Activated T-helper 1 cell treated with anti-CD3 and anti-CD28 coated beads, Interleukin-2, amount 50 U/mL, for 16 hours (primary cell): ENCODE measurements around the gene SPNS3.

Source experiments
- DNase-seq, 2 donors: peaks; one replicate each; pipeline ENCODE4 v3.0.0-alpha.2; 2020; ENCODE audit warnings: low read depth in 1 of 2, low spot score in 1 of 2

SPNS3 gene

DNA sequence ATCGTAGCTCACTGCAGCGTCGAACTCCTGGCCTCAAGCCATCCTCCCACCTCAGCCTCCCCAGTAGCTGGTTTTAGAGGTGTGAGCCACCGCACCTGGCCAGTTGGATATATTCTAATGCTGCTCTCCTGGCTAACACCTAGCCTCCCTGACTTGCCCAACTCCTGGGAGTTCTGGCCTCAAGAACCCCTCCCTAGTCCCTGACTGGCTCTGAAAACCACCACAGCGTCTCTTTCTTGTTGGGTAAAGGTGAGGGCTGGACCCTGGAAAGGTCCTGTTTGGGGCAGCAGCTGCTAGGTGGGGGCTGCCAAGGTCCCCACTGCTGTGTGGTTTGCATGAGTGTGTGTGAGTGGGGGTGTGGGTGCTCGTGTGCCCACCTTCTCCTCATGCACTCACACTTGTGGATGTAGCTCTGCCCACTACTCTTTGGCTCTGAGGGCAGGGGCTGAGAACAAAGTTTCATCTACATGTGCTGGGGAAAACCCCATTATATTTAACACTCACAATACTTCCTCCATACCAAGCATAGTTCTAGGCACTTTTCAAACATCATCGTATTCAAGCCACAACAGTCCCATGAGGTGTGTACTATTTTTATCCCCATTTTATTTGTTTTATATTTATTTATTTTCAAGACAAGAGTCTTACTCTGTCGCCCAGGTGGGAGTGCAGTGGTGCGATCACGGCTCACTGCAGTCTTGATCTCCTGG lies 7.1 kb upstream of the SPNS3 start:
- DNase-seq = no peak

DNA sequence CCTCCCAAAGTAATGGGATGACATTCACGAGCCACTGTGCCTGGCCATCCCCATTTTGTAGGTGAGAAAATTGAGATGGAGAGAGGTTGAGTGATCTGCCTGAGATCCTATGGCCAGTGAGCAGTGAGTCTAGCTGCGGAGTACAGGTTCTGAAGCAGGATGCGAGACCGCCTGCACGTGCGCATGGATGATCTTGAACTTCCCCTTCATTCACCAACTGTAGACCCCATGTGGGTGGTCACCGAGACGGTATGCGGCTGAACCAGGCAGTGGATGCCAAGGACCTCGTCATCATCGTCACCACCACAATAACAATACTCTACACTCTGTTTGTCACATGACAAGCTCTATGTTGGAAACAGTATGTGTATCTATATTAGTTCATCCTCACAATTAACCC lies 6.2 kb upstream of the SPNS3 start:
- no peak for DNase-seq

DNA sequence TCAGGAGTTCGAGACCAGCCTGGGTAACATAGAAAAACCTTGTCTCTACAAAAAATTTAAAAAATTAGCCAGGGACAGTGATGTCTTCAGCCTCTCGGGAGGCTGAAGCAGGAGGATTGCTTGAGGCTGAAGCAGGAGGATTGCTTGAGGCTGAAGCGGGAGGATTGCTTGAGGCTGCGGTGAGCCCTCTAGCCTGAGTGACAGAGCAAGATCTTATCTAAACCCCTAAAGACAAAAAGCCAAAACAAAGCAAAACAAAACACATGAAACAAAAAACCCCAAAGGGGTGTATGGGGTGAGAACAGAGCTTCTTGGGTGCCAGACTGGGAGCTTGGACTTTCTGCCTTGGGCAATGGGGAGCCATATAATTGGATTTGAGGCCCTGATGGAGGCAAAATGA lies 2.6 kb downstream of the SPNS3 start:
- no peak for DNase-seq

DNA sequence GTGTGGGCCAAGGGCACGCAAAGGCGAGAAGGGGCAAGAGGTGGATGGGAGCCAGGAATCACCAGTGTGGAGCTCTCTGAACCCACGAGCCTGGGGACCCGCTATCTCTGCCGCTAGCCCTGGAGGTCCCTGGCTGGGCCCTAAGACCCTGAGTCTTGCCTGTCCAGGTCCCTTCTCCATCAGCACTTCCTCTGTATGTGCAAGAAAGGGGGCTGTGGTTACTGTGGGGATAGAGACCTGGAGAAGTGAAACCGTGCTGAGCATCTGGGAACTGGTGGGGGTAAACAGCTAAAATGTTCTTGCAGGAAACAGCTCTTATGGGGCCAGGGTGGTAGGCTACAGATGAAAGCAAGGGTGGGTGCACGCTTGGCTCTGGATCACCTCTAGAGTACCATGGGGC lies 3.1 kb downstream of the SPNS3 start:
- no peak for DNase-seq

DNA sequence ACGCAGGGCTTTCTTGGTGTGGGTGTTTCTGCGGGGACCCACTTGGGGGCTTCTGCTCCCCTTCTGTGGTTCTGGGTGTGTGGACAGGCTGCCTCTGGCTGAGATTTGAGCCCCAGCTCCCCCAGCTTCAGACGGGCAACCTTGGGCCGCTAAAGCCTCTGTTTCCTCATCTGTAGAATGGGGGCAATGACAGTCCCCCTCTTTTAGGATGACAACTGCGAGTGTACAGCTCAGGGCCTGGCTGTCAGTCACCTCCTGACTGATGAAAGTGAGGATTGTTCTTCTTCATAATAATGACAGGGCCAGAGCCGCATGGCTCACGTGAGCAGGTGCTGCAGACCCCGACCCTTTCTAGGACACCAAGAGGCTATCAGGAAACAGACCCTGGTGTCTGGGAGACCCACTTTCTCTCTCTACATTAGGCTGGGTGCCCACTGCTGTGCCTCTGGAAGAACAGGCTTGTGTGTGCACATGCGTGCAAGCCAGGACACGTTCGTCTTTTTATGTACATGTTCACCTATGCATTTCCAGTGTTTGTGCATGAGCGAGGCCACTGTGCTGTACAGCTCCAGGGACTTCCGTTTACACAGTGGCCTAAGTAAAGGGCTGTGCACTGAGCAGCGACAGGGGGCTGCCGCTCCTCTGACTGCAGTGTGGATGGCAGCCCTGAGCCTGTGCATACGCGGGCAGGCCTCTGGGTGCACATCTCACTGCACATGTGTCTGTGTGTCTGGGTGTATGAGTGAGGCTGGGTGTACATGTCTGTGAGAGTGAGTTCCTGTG lies 4.6 kb downstream of the SPNS3 start:
- DNase-seq = no peak

DNA sequence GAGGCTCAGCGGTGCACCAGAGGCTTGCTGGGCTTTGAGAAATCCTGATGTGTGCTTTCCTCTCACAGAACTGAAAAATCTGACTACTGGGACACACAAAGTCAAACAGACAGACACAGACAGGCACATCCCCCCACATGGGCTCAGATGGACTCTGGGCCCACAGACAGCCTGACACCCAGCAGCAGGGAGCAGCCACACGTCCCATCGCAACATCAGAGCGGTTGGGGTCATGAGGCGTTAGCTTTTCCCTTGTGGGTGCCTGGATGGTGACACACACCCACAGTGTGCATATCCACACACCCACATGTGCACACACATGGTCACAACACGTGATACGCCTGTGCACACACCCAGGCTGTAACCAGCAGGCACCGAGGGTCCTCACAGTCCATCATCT lies 6.3 kb downstream of the SPNS3 start:
- no peak for DNase-seq

DNA sequence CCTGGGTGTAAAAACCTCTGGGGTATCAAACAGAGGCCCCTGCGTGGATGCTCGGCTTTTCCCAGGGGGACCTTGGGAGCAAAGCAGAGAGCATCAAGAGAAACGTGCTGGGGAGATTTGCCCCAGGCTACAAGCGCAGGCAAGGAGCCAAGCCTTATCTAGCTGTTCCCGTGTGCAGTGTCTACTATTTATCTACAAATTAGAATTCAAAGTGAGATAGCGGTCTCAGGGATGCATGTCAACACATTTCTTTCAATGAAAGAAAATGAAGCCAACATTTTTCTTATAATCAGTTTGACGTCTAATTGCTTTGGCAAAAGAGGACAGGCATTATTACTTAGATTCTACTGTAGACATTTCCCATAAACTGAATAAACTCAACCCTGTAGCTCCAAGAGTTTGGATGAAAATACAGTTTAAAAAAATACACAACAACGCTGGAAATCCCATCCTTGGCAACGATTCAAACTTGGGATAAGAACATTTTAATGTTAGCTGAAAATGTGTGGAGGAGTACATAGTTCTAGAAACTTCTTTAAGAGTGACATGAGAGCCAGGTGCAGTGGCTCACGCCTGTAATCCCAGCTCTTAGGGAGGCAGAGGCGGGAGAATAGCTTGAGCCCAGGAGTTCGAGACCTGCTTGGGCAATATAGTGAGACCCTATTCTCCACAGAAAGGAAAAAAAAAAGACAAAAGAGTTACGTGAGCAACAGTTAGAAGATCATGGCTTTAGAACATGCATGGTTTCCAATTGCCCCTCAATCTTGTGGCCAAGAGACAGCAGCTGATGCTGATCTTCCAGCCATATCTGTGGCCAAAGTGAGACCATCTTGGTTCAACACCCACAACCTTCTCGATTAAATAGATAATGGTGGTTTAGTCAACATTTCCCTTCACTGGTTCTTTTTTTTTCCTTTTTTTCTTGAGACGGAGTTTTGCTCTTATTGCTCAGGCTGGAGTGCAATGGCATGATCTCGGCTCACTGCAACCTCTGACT lies 7.2 kb downstream of the SPNS3 start:
- no peak for DNase-seq

DNA sequence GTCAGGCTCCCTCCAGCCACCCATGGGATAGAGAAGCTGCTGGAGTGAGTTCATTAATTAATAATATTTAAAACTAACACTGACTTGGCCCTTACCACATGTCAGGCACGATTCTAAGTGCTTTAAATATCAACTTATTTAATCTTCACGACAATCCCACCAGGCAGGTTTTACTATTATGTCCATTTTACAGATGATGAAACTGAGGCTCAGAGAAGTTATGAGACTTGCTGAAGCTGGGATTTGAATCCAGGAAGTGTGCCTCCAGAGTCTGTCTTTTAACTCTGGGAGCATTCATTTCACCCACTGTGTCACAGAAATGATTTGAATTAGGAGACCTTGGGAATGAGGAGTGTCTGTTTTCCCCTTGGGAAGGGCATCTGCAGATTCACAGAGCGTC lies 8.8 kb downstream of the SPNS3 start:
- DNase-seq = no peak

DNA sequence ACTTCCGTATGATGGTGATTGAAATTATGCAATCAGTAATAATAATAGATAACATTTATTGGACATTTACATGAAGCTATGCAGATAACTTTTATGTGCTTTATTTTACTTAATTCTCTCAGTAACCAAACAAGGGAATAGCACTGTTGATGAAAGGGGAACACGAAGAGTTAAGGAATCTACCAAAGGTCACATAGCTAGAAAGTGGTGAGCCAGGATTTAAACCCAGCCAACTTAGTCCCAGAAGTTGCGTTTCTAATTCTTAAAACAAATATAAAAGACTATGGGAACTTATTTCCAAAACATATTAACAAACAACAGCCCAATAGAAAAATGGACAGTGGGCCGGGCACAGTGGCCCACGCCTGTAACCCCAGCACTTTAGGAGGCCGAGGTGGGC lies 9.7 kb downstream of the SPNS3 start:
- no peak for DNase-seq

DNA sequence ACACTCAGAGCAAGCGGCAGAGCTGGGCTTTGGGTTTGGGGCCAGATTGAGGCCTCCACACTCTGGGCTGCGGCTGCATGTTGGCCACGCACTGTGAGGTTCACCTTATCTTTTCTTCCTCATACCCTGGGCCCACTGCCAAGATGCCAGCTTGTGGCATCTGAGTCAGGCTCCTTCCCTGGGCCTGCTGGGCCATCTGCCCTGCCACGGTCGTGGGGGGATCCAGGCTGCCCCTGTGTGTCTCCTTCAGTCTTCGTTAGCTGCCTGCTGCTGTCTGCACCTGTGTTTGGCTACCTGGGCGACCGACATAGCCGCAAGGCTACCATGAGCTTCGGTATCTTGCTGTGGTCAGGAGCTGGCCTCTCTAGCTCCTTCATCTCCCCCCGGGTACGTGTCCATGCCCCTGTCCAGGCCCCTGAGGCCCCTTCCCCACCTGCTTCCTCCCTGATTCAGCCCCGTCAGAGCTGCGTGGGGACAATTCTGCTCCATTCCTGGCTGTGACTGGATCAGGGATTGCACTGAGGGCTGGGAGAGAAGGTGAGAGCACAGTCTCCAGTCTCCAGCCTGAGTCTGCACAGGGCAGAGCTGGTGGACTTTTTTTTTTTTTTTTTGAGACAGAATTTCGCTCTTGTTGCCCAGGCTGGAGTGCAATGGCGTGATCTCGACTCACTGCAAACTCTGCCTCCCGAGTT lies 11.2 kb downstream of the SPNS3 start:
- DNase-seq = no peak

DNA sequence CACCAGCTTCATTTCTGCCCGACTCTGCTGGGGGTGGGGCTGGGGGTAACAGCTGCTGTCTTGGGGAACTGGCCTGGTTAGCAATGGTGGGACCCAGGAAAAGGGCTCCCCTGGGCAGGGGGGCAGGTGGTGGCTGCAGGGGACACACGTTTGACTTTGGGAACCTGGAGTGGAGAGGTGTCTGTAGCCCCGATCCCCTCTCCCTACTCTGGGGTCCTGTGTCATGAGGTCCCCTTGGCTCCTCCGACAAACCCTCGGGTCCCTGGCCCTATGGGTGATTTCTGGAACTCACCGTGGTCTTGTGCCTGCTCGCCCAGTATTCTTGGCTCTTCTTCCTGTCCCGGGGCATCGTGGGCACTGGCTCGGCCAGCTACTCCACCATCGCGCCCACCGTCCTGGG lies 12.0 kb downstream of the SPNS3 start:
- DNase-seq = no peak

DNA sequence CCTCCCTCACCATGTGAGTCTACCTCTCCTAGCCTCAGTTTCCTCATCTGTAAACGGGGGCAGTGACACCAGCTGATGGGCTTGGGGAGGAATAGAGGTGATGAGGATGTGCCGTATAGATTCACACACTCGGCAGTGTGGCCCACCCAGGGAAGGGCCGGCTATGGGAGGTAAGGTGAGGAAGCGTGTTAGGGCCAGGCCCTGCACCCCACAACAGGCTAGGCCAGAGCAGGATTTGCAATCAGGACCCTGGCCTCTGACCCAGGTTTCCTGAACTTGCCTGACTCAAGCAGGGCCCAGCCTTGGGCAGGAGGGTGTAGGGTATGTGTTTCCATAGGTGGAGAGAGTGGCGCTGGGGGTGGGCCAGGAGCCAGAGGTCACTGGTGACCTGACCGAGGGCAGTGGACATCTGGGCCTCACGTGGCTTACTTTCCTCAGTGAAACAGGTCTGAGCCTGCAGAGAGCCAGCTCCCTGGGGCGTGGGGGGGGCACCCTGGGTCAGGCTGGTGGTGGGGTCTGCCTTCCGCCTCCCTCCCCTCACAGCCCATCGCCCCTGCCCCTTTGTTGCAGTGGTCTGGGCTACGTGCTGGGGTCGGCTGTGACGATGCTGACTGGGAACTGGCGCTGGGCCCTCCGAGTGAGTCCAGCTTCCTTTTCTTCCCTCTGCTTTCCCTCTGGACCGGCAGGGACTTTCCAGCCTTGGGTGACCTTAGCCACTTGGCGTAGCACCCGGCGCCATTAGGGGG lies 12.8 kb downstream of the SPNS3 start:
- DNase-seq = no peak

DNA sequence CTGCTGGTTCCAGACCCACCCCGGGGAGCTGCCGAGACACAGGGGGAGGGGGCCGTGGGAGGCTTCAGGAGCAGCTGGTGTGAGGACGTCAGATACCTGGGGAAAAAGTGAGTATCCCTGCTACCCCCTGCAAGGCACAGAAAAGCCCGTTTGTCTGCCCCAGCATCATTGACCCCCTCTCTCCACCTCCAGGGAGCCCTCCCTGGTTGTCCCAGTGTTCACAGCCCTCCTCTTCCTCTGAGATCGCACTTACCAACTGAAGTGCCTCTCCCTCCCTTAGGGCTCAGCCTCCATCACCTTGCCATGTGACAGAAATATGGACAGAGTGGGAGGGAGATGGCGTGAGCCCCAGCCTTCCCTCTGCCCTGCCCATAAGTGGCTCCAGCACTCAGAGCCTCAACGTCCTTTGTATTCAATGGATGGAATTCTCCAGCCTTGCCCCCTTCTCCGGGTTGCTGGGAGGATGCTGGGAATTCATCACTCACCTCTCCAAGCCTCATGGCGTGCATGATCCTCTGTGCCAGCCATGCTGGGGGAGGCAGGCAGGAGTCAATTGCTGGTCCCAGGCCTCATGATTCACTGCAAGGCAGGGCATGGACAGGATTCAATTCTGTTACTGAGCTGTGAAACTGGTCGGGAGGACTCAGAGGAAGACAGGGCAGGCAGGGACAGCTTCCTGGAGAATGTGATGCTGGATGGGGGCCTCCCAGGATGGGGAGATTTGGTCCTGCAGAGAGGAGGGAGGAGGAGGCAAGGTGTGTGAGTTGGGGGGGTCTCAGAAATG lies 14.6 kb downstream of the SPNS3 start:
- no peak for DNase-seq

DNA sequence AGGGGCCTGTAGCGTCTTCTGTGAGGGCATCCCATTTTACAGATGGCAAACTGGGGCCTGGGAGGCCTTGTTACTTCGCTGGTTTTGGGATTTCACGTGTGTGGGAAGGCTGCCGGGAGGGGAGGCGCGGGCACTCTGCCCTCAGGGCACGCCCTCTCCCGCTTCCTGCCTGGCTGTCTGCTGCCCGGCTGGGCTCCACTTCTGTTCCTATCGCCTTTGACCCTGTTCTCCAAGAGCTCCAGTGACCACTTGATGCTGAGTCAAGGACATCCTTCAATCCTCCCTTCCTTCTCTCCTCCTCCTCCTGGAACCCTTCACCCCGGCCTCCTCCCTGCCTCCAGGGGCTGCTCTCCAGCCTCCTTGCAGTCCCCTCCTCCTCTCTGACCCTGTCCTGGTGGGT lies 16.0 kb downstream of the SPNS3 start:
- no peak for DNase-seq

DNA sequence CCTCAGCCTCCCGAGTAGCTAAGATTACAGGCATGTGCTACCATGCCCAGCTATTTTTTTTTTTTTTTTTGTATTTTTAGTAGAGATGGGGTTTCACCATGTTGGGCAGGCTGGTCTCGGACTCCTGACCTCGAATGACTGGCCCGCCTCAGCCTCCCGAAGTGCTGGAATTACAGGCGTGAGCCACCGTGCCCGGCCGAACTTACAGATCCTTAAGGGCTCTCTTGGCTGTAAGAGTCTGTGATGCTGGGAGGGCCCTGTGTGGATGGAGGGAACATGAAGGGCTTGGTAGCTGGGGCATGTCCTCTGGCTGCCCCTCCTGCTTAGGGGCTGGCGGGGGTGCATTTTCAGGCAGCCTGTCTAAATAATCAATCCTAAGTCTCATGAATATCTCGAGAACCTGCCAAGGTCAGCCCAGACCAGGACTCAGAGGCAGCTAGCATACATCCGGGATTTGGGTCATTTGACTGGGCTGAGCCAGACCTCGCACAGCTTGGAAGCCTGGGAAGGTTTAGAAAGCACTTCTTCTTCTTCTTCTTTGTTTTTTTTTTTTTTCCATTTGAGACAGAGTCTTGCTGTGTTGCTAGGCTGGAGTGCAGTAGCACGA lies 17.1 kb downstream of the SPNS3 start:
- DNase-seq = no peak

DNA sequence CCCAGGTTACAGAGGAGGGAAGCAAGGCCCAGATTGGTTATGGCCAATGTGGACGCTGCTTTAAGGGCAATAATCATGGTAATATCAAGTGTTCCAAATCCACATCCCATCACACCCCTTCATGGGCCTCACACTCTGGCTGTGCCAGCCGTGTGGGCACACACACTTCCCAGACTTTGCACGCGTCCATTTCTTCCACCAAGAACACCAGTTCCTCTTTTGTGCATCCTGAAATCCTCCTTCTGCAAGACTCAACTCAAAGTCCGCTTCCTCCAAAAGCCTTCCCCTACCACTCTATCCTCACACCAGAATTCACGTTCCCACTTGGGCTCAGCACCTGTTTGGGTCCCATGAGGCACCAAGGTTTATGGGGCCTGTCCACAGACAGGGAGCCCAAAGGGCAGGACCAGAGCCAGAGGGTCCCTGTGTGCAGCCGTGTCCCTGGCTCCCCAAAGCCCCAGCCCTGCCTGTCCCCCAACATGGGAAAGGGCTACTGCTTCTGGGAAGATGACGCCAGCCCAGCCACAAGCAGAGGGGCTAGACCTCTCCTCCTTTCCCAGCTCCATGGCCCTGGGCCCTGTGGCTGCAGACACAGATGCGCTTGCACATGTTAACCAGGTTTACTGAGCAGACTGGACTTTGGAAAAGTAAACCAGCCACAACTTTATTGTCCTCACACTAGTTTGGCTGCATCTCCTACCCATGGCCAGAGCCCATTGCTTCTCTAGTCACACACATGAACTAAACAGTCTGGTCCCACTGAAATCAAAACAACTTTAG lies 20.3 kb downstream of the SPNS3 start:
- no peak for DNase-seq

DNA sequence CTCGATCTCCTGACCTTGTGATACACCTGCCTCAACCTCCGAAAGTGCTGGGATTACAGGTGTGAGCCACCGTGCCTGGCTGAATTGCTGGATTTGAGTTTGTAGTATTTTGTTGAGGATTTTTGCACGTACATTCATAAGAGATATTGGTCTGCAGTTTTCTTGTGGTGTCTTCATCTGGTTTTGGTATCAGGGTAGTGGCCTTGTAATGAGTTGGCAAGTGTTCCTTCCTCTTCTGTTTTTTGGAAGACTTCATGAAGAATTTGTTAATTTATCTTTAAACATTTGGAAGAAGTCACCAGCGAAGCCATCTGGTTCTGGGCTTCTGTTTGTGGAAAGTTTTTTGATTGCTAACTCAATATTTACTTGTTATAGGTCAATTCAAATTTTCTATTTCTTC lies 26.9 kb downstream of the SPNS3 start:
- no peak for DNase-seq

DNA sequence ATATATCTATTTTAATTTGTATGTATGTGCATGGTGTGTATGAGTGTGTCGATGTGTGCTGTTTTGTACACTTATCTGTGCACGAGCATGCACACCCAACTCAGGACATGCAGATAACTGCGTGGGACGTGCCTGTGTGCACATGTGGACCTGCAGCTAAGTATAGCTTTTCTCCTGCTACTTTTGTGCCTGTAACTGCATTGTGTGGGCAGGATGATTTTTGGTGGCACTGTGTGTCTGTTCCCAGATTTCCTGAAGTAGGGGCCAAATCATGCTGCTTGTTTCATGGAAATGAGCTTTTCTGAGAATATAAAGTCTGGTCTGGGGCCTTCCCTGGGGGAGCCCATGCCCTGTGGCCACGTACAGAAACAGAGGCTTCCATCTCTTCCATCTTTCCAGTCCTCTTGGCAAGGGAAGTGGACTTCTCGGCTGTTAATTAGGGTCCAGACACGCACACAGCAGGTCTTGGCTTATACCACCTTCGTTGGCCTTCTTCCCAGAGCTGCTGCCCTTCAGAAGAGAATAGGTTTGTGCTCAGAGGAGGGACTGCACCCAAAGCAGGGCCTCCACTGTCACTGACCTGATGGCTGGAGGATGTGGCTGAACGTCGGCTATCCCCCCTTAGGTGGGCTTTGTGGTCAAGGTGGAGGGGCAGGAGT lies 30.2 kb downstream of the SPNS3 start:
- DNase-seq = no peak
